ENCODE data around the gene TCAP. TPM values are rescaled to one million over a fixed set of nuclear protein-coding genes. Genes with fewer than 3 reads are reported as not detected.

TCAP gene
- total RNA-seq, 2 experiments from 2014 or later = 1.1 to 1.3 TPM

DNA sequence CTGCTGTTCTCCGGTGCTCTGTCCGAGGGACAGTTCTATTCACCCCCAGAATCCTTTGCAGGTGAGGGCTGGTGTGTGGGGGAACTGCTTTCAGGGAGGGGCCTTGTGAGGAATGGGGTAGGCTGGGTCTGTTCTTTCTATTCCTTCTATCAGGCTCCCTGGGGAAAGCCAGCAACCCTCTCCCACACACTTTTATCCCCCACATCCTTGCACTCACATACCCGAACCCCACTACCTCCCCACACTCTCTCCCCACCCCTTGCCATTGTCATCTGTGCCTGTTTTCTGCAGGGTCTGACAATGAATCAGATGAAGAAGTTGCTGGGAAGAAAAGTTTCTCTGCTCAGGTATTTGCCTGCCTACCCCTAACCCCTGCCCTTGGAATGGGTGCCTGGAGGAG is 6.4 kb upstream of the TCAP start:
- Mint-ChIP-seq H3K27ac (no peak overlapping the region), H3K27me3 (no peaks in the 10 kb centered on the region), H3K4me3 (no peak overlapping the region), H3K36me3 (peaks cover 1% of the 10 kb centered on the region), H3K9me3 (ENCODE audit: low read depth) (no peaks in the 10 kb centered on the region), H3K4me1 (peaks cover under 1% of the 10 kb centered on the region)
- ATAC-seq (no peak), DNase-seq (no peak)
- CTCF ChIA-PET = interaction anchor here (0.6 to 18.0 kb wide), 3 partner anchors 9 to 32 kb away, joined by 3 to 307 read pairs (median 3); partner anchors contain the start of gene PPP1R1B

DNA sequence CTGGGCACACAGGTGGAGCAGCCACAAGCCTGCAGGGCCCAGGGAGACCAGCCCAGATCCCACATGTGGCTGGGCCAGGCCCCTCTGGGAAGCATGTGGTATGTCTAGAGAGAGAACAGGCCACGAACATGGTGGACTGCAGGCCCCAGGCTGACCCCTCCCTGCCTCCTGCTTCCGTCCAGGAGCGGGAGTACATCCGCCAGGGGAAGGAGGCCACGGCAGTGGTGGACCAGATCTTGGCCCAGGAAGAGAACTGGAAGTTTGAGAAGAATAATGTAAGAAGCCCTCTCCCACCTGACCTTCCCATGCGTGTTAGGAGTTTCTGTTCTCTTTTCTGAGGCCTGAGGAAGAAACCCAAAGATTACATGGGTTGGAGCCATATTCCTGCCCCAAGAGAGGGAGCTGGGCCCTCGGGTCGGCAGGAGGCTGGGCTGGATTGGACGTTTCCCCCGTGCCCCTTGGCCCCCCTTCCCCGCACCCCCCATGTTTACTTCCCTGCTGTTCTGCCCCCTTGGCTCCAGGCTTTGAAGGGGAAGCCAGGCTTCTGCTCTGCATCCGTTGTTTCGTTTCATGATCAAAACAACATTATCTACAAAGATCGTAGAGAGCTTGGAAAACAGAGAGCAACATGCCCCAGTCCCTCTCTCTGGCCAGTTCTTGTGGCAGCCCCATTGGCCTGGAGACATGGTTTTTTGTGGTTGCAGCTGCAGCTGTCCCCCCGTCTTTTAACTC is 5.7 kb upstream of the TCAP start:
- H3K4me3 Mint-ChIP-seq = no peak overlapping the region
- H3K4me1 Mint-ChIP-seq = no peaks in the 10 kb centered on the region
- ATAC-seq = no peak
- H3K27ac Mint-ChIP-seq = no peak overlapping the region
- H3K9me3 Mint-ChIP-seq (ENCODE audit: low read depth) = no peaks in the 10 kb centered on the region
- CTCF ChIA-PET = interaction anchor here (1.0 kb wide), 2 partner anchors 9 kb away, joined by 3 to 5 read pairs; partner anchors contain the start of gene PNMT
- H3K27me3 Mint-ChIP-seq = no peaks in the 10 kb centered on the region
- peaks cover 1% of the 10 kb centered on the region for H3K36me3 Mint-ChIP-seq
- DNase-seq = no peak

DNA sequence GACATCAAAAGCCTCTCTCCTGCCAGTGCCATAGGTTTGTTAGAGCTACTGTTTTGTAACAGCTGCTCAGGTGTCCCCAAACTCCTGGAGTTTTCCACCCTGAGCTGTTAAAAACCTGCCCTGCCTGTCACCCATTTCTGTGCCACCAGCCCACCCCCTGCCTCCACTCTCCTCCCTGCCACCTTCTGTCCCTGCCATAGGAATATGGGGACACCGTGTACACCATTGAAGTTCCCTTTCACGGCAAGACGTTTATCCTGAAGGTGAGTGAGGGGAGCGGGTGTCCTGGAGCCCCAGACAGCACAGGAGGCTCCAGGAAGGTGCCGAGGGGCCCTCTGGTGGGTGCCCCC is 5.2 kb upstream of the TCAP start:
- Mint-ChIP-seq H3K27me3 (no peaks in the 10 kb centered on the region), H3K4me3 (no peak overlapping the region), H3K9me3 (ENCODE audit: low read depth) (no peaks in the 10 kb centered on the region), H3K4me1 (no peaks in the 10 kb centered on the region), H3K36me3 (peaks cover 1% of the 10 kb centered on the region), H3K27ac (no peak overlapping the region)
- CTCF ChIA-PET = interaction anchor here (1.0 kb wide), 2 partner anchors 9 kb away, joined by 3 to 5 read pairs; partner anchors contain the start of gene PNMT
- DNase-seq = no peak
- no peak for ATAC-seq

DNA sequence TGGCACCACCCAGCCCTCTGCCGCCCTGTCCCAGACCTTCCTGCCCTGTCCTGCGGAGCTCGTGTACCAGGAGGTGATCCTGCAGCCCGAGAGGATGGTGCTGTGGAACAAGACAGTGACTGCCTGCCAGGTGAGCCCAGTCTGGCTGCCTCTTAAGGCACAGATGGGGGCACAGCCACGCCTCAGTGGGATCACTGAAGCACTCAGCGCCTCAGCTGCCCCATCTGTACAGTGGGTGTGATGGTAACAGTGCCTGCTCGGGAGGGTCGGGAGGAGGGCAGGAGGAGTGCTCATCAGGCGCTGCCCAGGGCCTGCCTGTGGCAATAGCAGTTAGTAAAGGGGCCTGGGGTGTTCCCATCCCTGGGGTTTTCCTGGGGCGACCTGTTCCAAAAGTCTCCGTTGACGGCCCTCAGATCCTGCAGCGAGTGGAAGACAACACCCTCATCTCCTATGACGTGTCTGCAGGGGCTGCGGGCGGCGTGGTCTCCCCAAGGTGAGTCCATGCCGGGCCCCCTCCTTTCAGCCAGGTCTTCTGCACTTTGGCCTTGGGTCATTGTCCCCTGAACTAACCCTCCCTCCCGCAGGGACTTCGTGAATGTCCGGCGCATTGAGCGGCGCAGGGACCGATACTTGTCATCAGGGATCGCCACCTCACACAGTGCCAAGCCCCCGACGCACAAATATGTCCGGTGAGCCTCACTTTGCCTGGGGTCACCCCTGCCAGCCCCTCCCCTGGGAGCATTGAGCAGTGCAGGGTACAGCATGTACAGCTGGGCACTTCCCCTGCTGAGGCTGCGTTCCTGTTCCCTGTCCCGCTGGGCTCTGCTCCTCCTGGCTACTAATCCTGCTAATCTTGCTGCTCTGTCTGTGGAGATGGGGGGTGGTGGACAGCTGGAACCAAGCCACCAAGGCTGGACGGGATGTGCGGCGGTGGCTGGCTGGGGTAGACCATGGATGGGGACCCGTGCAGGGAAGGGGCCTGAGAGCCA is 4.5 kb upstream of the TCAP start:
- DNase-seq (no peak), ATAC-seq (no peak)
- H3K4me1 Mint-ChIP-seq = no peaks in the 10 kb centered on the region
- no peak overlapping the region for H3K27ac Mint-ChIP-seq
- H3K9me3 Mint-ChIP-seq (ENCODE audit: low read depth) = no peaks in the 10 kb centered on the region
- H3K4me3 Mint-ChIP-seq = no peak overlapping the region
- CTCF ChIA-PET = interaction anchor here (0.6 to 1.0 kb wide), 3 partner anchors 8 to 106 kb away, joined by 3 to 5 read pairs (median 3); partner anchors contain the start of gene PNMT
- peaks cover 1% of the 10 kb centered on the region for H3K36me3 Mint-ChIP-seq
- H3K27me3 Mint-ChIP-seq = no peaks in the 10 kb centered on the region

DNA sequence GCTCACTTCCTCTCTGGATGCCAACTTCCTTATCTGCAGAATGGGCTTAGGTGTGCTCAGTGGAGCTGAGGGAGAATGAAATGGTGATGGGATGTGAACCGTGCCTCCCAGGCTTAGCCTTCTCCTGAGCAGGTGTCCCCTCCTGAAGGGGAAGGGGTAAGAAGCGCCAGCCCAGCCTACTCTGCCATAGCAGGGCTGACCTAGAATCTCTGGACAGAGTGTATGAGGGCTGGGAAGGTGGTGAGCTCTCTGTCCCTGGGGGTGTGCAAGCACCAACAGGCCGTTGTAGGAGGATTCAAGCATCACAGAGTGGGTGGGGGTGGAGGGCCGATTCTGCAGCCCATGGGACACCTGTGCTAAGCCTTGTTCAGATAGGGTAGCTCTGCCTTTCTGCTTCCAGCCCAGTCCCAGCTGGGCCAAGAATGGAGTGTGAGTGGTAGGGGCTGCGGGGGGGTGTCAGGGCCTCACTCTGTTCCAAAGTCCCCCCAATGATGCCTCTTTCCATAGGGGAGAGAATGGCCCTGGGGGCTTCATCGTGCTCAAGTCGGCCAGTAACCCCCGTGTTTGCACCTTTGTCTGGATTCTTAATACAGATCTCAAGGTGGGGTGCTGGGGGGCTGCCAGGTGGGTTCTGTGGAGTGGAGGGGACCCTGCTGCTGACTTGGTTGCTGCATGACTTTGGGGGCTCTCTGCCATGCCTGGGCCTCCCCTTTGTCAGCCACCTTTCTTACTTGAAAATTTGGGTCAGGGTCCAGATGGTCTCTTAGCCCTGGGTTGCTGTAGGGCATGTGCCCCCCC is 3.2 kb upstream of the TCAP start:
- no peak overlapping the region for H3K4me3 Mint-ChIP-seq
- H3K27me3 Mint-ChIP-seq = peaks cover 10% of the 10 kb centered on the region
- H3K27ac Mint-ChIP-seq = no peak overlapping the region
- no peaks in the 10 kb centered on the region for H3K9me3 Mint-ChIP-seq (ENCODE audit: low read depth)
- DNase-seq (no peak), ATAC-seq (no peak)
- peaks cover 1% of the 10 kb centered on the region for H3K36me3 Mint-ChIP-seq
- peaks cover under 1% of the 10 kb centered on the region for H3K4me1 Mint-ChIP-seq
- CTCF ChIA-PET = no interaction called here

DNA sequence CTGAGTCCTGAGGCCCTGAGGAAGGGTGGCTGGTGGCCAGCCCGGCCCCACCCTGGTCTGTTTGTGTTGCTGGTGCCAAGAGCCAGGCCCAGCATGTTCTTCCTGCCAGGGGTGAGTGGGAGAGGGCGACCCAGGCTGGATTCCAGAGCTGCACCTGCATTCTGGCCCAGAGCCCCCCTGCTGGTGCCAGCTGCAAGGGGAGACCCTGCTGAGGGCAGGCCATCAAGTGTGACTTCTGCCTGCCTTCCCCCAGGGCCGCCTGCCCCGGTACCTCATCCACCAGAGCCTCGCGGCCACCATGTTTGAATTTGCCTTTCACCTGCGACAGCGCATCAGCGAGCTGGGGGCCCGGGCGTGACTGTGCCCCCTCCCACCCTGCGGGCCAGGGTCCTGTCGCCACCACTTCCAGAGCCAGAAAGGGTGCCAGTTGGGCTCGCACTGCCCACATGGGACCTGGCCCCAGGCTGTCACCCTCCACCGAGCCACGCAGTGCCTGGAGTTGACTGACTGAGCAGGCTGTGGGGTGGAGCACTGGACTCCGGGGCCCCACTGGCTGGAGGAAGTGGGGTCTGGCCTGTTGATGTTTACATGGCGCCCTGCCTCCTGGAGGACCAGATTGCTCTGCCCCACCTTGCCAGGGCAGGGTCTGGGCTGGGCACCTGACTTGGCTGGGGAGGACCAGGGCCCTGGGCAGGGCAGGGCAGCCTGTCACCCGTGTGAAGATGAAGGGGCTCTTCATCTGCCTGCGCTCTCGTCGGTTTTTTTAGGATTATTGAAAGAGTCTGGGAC is 2.4 kb upstream of the TCAP start:
- peaks cover 2% of the 10 kb centered on the region for H3K4me1 Mint-ChIP-seq
- no peak overlapping the region for H3K4me3 Mint-ChIP-seq
- H3K27me3 Mint-ChIP-seq = peaks cover 13% of the 10 kb centered on the region
- H3K9me3 Mint-ChIP-seq (ENCODE audit: low read depth) = no peaks in the 10 kb centered on the region
- CTCF ChIA-PET = interaction anchor here (1.4 kb wide), 1 partner anchor 9 kb away, joined by 3 read pairs; no protein-coding TSS in a partner anchor
- H3K36me3 Mint-ChIP-seq = peaks cover 1% of the 10 kb centered on the region
- H3K27ac Mint-ChIP-seq = no peak overlapping the region
- ATAC-seq (no peak), DNase-seq (no peak)

DNA sequence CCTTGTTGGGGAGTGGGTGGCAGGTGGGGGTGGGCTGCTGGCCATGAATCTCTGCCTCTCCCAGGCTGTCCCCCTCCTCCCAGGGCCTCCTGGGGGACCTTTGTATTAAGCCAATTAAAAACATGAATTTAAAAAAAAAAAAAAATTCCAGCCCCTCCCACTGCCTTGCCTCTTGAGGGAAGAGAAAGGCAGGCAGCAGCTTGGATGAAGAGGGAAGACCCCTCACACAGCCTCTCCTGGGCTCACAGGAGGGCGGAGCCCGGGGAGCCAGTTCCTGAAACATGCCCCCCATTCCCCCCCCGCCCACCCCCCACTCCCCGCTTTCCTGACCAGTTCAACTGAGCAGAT is 1.8 kb upstream of the TCAP start:
- H3K27me3 Mint-ChIP-seq = peaks cover 16% of the 10 kb centered on the region
- CTCF ChIA-PET = interaction anchor here (1.1 to 1.4 kb wide), 5 partner anchors 8 to 41 kb away, joined by 3 to 5 read pairs (median 4); no protein-coding TSS in a partner anchor
- H3K36me3 Mint-ChIP-seq = peaks cover 1% of the 10 kb centered on the region
- ATAC-seq (no peak), DNase-seq (no peak)
- no peak overlapping the region for H3K4me3 Mint-ChIP-seq
- no peaks in the 10 kb centered on the region for H3K9me3 Mint-ChIP-seq (ENCODE audit: low read depth)
- H3K27ac Mint-ChIP-seq = no peak overlapping the region
- H3K4me1 Mint-ChIP-seq = peaks cover 7% of the 10 kb centered on the region

DNA sequence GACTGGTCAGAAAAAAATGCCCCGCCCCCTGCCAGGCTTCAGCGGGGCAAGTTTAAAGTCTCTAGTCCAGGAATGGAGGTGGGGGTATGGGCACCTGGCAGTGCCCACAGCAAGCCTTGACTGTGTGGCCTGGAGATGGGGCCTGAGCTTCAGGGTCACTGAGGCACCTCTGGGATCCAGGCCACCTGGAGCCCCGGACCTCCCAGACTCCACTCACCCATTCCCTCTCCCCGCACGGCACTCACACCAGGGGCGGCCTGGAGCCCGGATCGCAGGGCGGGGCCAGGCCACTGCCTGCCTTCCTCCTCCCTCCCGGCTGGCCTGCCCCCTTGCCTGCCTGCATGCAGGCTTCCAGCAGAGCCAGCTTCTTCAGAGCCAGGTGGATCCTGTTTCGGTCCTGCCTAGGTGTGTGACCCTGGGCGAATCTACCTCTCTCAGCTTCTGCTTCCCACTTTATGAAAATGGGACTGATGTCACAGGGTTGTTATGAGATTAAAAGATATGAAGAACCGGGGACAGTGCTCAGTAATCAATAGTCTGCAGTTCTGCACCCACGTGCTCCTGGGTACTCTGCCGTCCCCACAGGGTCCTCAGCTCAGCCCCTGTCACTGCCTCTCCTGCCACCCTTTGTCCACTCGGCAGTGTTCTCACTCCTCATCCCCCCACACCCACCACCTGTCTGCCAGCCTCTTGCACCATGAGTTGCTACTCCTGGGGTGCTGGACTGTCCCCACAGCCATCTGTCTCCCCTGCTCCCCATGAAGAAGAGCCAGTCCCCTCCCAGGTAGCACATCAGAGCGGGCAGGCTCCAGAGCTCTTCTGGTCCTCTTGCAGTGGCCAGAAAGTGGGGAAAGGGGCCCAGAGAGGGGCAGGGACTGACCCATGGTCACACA is 1.2 kb upstream of the TCAP start:
- Mint-ChIP-seq H3K4me3 (no peak overlapping the region), H3K36me3 (peaks cover 1% of the 10 kb centered on the region), H3K4me1 (peaks cover 11% of the 10 kb centered on the region), H3K27ac (no peak overlapping the region), H3K27me3 (peaks cover 21% of the 10 kb centered on the region), H3K9me3 (ENCODE audit: low read depth) (no peaks in the 10 kb centered on the region)
- ATAC-seq (no peak), DNase-seq (no peak)
- CTCF ChIA-PET = interaction anchor here (1.1 to 1.4 kb wide), 5 partner anchors 9 to 42 kb away, joined by 3 to 5 read pairs (median 4); no protein-coding TSS in a partner anchor

DNA sequence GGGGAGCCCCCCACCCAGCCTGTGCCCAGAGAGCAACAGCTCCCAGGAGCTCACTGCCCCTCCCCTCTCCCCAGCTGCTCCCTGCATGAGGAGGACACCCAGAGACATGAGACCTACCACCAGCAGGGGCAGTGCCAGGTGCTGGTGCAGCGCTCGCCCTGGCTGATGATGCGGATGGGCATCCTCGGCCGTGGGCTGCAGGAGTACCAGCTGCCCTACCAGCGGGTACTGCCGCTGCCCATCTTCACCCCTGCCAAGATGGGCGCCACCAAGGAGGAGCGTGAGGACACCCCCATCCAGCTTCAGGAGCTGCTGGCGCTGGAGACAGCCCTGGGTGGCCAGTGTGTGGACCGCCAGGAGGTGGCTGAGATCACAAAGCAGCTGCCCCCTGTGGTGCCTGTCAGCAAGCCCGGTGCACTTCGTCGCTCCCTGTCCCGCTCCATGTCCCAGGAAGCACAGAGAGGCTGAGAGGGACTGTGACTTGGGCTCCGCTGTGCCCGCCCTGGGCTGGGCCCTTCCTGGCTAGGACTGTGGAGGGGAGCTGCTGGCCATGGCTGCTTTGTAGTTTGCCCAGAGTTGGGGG is 584 bp downstream of the TCAP start:
- H3K36me3 Mint-ChIP-seq = peaks cover 1% of the 10 kb centered on the region
- peaks cover 11% of the 10 kb centered on the region for H3K4me1 Mint-ChIP-seq
- no peak for DNase-seq
- peaks cover 25% of the 10 kb centered on the region for H3K27me3 Mint-ChIP-seq
- H3K9me3 Mint-ChIP-seq (ENCODE audit: low read depth) = no peaks in the 10 kb centered on the region
- H3K27ac Mint-ChIP-seq = no peak overlapping the region
- CTCF ChIA-PET = interaction anchor here (0.8 to 16.7 kb wide), 4 partner anchors 9 to 64 kb away, joined by 3 to 227 read pairs (median 62); partner anchors contain the start of genes MIEN1 and PPP1R1B
- no peak for ATAC-seq
- H3K4me3 Mint-ChIP-seq = no peak overlapping the region

DNA sequence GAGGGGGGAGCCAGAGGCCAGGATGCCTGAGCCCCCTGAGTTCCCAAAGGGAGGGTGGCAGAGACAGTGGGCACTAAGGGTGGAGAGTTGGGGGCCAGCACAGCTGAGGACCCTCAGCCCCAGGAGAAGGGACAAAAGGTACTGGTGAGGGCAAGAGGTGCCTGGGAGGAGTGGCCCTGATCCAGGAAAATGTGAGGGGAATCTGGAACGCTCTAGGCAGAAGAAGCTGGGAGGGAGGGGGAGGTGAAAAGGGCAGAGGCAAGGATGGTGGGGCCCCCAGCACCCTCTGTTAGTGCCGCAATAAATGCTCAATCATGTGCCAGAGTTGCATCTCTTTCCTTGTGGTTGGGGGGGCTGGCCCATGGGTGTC is 1.1 kb downstream of the TCAP start:
- CTCF ChIA-PET = interaction anchor here (0.8 to 16.7 kb wide), 5 partner anchors 9 to 64 kb away, joined by 3 to 227 read pairs (median 26); partner anchors contain the start of genes MIEN1 and PPP1R1B
- H3K27ac Mint-ChIP-seq = no peak overlapping the region

DNA sequence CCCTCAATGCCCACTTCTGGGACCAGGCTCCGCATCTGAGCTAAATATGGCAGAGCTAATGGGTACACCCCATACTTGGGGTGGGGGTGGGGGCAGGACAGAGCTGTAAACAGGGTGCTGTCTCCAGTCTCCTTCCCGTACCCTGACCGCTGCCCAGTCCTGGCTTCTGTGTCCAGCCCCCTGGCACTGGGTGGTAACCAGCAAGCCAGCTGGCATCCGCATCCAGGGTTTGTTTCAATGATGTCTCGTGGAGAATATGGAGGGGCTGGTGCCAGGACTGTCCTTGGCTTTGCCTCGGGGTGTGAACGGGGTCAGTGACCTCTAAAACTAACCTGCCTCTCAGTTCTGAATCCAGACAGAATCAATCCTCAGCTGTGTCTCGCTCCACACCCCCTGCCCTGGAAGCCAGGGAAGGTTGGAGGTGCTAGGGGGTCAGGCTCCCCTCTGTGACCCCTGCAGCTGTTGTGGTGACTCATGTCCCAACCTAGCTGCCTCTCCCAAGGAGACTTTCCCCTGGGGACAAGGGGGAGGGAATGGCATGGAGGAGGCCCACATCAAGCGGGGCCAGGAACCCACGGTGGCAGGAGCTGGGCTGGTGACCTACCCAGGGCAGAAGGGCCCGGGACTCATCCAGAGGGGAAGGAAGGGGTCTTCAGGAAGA is 1.6 kb downstream of the TCAP start:
- Mint-ChIP-seq H3K36me3 (no peaks in the 10 kb centered on the region), H3K4me3 (no peak overlapping the region), H3K4me1 (peaks cover 11% of the 10 kb centered on the region), H3K9me3 (ENCODE audit: low read depth) (no peaks in the 10 kb centered on the region), H3K27ac (no peak overlapping the region), H3K27me3 (peaks cover 28% of the 10 kb centered on the region)
- no peak for ATAC-seq
- no peak for DNase-seq
- CTCF ChIA-PET = interaction anchor here (0.8 to 16.7 kb wide), 8 partner anchors 8 to 63 kb away, joined by 3 to 227 read pairs (median 14); partner anchors contain the start of genes MIEN1 and PPP1R1B

More for the DNA sequence above, 1.1 kb downstream of the TCAP start:
- ATAC-seq (no peak), DNase-seq (no peak)
- Mint-ChIP-seq H3K4me1 (peaks cover 11% of the 10 kb centered on the region), H3K27me3 (peaks cover 28% of the 10 kb centered on the region), H3K36me3 (no peaks in the 10 kb centered on the region), H3K9me3 (ENCODE audit: low read depth) (no peaks in the 10 kb centered on the region), H3K4me3 (no peak overlapping the region)
